ENCODE measurements around the gene GUCY2D. TPM values are rescaled to one million over a fixed set of nuclear protein-coding genes. Genes with fewer than 3 reads are reported as not detected.

GUCY2D gene
- polyA plus RNA-seq, 4 donors = 0.10 to 0.34 (median 0.18) TPM; not detected in 1

- DNase-seq (ENCODE audit: low read depth in 4 of 4, low spot score in 3 of 4) = no peak
Observed at GRCh38 chr17:8062435-8062806, 60.0 kb downstream of the GUCY2D start.

DNA sequence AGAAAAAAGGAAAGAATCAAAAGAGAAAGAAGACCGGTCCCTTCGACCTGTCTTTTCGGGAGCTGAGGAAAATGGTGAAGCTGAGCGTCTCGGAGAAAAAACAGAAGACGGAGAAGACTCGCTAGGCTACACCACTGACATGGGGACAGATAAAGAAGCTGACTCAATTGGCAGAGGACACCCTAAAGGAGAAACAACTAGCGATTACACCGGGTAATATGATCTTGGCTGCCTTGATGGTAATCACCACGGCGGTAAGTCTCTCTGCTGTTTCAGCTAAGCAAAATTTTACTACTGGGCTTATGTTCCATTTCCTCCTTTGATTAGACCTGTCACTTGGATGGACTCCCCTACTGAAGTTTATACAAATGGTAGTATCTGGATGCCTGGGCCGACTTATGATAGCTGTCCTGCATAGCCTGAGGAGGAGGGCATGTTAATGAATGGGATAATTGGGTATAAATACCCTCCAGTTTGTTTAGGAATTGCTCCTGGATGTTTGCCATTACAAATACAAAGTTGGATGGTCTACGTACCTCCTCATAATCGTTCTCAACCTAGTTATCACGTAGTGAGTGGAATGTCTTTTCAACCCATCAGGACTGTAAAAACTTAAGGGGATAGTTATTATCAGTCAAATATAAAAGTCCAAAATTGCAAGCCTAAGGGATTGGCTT is 60.5 kb downstream of the GUCY2D start:
- no peak for DNase-seq (ENCODE audit: low read depth in 4 of 4, low spot score in 3 of 4)

DNA sequence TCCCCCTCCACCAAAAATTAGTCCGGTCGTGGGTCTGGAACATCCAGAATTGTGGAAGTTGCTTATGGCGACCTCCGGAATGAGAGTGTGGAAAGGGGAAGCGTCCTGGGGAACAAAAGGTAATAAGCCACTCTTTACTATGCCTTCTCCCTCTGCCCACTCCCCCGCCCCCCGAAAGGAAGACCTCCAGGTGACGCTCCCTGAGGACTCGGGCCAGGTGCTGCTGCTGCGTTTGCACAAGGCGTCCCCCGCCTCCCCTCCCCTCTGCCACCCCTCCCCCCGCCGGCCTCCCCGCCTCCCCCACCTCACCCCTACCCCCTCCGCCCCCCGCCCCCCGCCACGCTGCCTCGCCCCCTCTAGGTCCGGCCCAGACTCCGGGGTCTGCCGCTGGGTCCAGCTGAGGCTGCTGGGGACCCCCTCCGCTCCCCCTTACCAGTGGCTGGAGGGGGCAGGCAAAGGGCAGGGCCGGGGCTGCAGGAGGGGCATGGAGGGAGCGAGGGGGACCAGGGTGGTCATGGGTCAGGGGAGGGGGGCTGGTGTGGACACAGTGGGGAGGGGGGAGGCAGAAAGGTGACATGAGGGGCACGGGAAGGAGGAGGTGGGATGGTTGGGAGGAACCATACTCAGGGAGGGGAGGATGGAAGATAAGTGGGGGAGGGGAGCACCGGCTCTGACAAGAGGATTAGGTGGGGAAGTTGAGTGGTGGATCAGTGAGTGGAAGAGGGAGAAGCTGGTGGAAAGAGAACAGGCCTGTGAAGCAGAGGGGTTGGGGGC is 61.5 kb downstream of the GUCY2D start:
- DNase-seq (ENCODE audit: low read depth in 4 of 4, low spot score in 3 of 4) = no peak

DNA sequence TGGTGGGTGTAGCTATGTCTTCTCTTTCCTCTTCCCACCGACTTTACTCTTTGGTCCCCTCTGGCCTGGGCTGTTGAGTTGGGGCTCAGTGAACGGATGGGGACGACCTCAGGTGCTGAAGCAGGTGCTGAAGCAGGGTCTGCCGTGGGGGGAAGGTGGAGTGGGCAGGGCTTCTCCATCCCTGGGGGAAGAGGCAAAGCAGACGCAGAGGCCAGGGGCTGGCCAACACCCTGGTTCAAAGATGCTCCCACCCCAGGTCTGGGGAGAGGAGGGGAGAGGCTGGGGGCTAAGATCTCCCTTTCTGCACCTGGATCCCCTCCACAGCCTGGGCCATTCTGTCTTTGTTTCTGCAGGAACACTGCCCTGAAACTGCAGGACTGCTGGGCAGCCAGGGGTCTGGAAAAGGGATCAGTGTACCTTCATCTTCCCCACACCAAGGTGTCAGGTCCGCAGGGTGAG is 62.2 kb downstream of the GUCY2D start:
- no peak for DNase-seq (ENCODE audit: low read depth in 4 of 4, low spot score in 3 of 4)

GRCh38 chr17:8066841-8067775 is 64.7 kb downstream of the GUCY2D start:
- no peak for DNase-seq (ENCODE audit: low read depth in 4 of 4, low spot score in 3 of 4)

GRCh38 chr17:8067806-8068205 is 65.4 kb downstream of the GUCY2D start:
- DNase-seq (ENCODE audit: low read depth in 4 of 4, low spot score in 3 of 4) = no peak

- no peak for DNase-seq (ENCODE audit: low read depth in 4 of 4, low spot score in 3 of 4)
Observed at GRCh38 chr17:8068736-8069586, 66.5 kb downstream of the GUCY2D start.

- no peak for DNase-seq (ENCODE audit: low read depth in 4 of 4, low spot score in 3 of 4)
Observed at GRCh38 chr17:8069587-8069860, 67.1 kb downstream of the GUCY2D start.

Other genes with a start within 250 kb of the GUCY2D start
- gene KDM6B, start 168.4 kb upstream of the GUCY2D start, polyA plus RNA-seq (ENCODE audit: insufficient read length in 4 of 4) = 10 to 100 TPM; 18.4 to 30.7 (median 23.3) TPM
- gene TMEM88, start 147.5 kb upstream of the GUCY2D start, polyA plus RNA-seq (ENCODE audit: insufficient read length in 4 of 4) = 10 to 100 TPM; 13.4 to 26.9 (median 24.7) TPM
- gene NAA38, start 145.1 kb upstream of the GUCY2D start, polyA plus RNA-seq (ENCODE audit: insufficient read length in 4 of 4) = 100 to 1,000 TPM in 1 of 4 donors, 10 to 100 TPM in 3; 60.5 to 133 (median 65.9) TPM
- gene CYB5D1, start 144.6 kb upstream of the GUCY2D start, polyA plus RNA-seq (ENCODE audit: insufficient read length in 4 of 4) = 10 to 100 TPM; 10.6 to 28.9 (median 24.4) TPM
- gene CHD3, start 113.8 kb upstream of the GUCY2D start, polyA plus RNA-seq (ENCODE audit: insufficient read length in 4 of 4) = 100 to 1,000 TPM; 146 to 213 (median 186) TPM
- gene RNF227, start 86.3 kb upstream of the GUCY2D start, polyA plus RNA-seq (ENCODE audit: insufficient read length in 4 of 4) = 1 to 10 TPM; 3.9 to 6.4 (median 4.9) TPM
- 10 to 100 TPM in 3 of 4 donors, 1 to 10 TPM in 1; 9.6 to 28.0 (median 15.3) TPM for gene KCNAB3, start 72.8 kb upstream of the GUCY2D start, polyA plus RNA-seq (ENCODE audit: insufficient read length in 4 of 4)
- 100 to 1,000 TPM in 3 of 4 donors, 10 to 100 TPM in 1; 90.8 to 137 (median 132) TPM for gene TRAPPC1, start 70.7 kb upstream of the GUCY2D start, polyA plus RNA-seq (ENCODE audit: insufficient read length in 4 of 4)
- gene CNTROB, start 70.4 kb upstream of the GUCY2D start, polyA plus RNA-seq (ENCODE audit: insufficient read length in 4 of 4) = 10 to 100 TPM; 44.2 to 67.3 (median 54.4) TPM
- 1 to 10 TPM in 1 of 4 donors, under 1 TPM in 2, not detected in 1; 0.72 to 1.8 (median 0.95) TPM for gene ALOX15B, start 36.4 kb downstream of the GUCY2D start, polyA plus RNA-seq (ENCODE audit: insufficient read length in 4 of 4)
- gene ALOX12B, start 85.1 kb downstream of the GUCY2D start, polyA plus RNA-seq (ENCODE audit: insufficient read length in 4 of 4) = 1 to 10 TPM in 1 of 4 donors, under 1 TPM in 2, not detected in 1; 0.54 to 1.1 (median 0.72) TPM
- under 1 TPM in 1 of 4 donors, not detected in 3; 0.24 TPM for gene ALOXE3, start 115.9 kb downstream of the GUCY2D start, polyA plus RNA-seq (ENCODE audit: insufficient read length in 4 of 4)
- under 1 TPM in 1 of 4 donors, not detected in 3; 0.10 TPM for gene HES7, start 121.5 kb downstream of the GUCY2D start, polyA plus RNA-seq (ENCODE audit: insufficient read length in 4 of 4)
- 10 to 100 TPM; 19.6 to 94.0 (median 29.7) TPM for gene PER1, start 149.8 kb downstream of the GUCY2D start, polyA plus RNA-seq (ENCODE audit: insufficient read length in 4 of 4)
- 100 to 1,000 TPM; 108 to 140 (median 118) TPM for gene VAMP2, start 160.3 kb downstream of the GUCY2D start, polyA plus RNA-seq (ENCODE audit: insufficient read length in 4 of 4)
- gene TMEM107, start 173.8 kb downstream of the GUCY2D start, polyA plus RNA-seq (ENCODE audit: insufficient read length in 4 of 4) = 10 to 100 TPM; 13.6 to 25.0 (median 24.3) TPM
- gene BORCS6, start 187.6 kb downstream of the GUCY2D start, polyA plus RNA-seq (ENCODE audit: insufficient read length in 4 of 4) = 1 to 10 TPM; 3.0 to 5.0 (median 3.6) TPM
- 10 to 100 TPM; 25.7 to 35.6 (median 31.6) TPM for gene AURKB, start 208.0 kb downstream of the GUCY2D start, polyA plus RNA-seq (ENCODE audit: insufficient read length in 4 of 4)
- 10 to 100 TPM; 20.9 to 44.8 (median 30.1) TPM for gene CTC1, start 245.4 kb downstream of the GUCY2D start, polyA plus RNA-seq (ENCODE audit: insufficient read length in 4 of 4)
- gene PFAS, start 246.7 kb downstream of the GUCY2D start, polyA plus RNA-seq (ENCODE audit: insufficient read length in 4 of 4) = 10 to 100 TPM; 29.2 to 45.8 (median 41.8) TPM